ENCODE measurements around the gene COL6A3. TPM values are rescaled to one million over a fixed set of nuclear protein-coding genes. Genes with fewer than 3 reads are reported as not detected.

Gene COL6A3
- total RNA-seq, 1 experiment from 2014 or later, result 0.81 TPM

- H3K36me3 Mint-ChIP-seq (ENCODE audit: insufficient read depth in 1 of 3, low read depth in 3 of 3), result no peaks in the 10 kb centered on the region; a peak in 1 of 7 replicates
- no peak overlapping the region for H2AFZ ChIP-seq (ENCODE audit: low read length)
- H3K4me3 Mint-ChIP-seq, result peak overlapping the region in 1 of 2 experiments; percentile 23; a peak in 2 of 5 replicates
- H3T11ph ChIP-seq (ENCODE audit: low read length), result no peak overlapping the region
- H3K4me1 Mint-ChIP-seq, result peaks cover 3 to 5% of the 10 kb centered on the region in 2 experiments
- H3K27ac Mint-ChIP-seq, result peak overlapping the region in 1 of 3 experiments; percentile 52; a peak in 1 of 7 replicates
- H3K27me3 ChIP-seq (ENCODE audit: insufficient read depth, low read length), result no peaks in the 10 kb centered on the region
- no peak overlapping the region for H2BK20ac ChIP-seq (ENCODE audit: low read depth, low read length, poor library complexity, severe bottlenecking)
- H4K5ac ChIP-seq (ENCODE audit: insufficient read length, low read depth, low read length), result no peak overlapping the region
- no peak overlapping the region for H4K8ac ChIP-seq (replicated peaks; ENCODE audit: insufficient read length, low read depth, low read length)
- DNase-seq, result peak; percentile 90
- no peak overlapping the region for H2BK15ac ChIP-seq (ENCODE audit: low read depth, low read length)
- TF ChIP-seq CTCF (conservative IDR thresholded peaks at IDR 0.05), result peak; percentile 94
- no peak overlapping the region for H2BK120ac ChIP-seq (ENCODE audit: low read depth, low read length, poor library complexity, severe bottlenecking)
- no peak overlapping the region for H3K4ac ChIP-seq (ENCODE audit: low read depth, low read length)
- H2BK12ac ChIP-seq (ENCODE audit: insufficient read length, low read depth, low read length), result no peak overlapping the region
- no peak overlapping the region for H2BK5ac ChIP-seq (ENCODE audit: insufficient read length, low read length)
- no peak overlapping the region for H3K9ac ChIP-seq (ENCODE audit: extremely low read depth, insufficient read length, low read length)
- H3K4me2 ChIP-seq (ENCODE audit: insufficient read depth, insufficient read length, low read length), result peak overlapping the region; percentile 5
- no CpG with 5 or more reads among the region's 23 CpGs for WGBS (ENCODE audit: extremely low coverage, insufficient read length, low lambda C conversion rate)
- no peaks in the 10 kb centered on the region for H3K4me1 ChIP-seq (ENCODE audit: insufficient read depth, low read length)
- H3K27me3 Mint-ChIP-seq (ENCODE audit: low read depth), result peaks cover 76% of the 10 kb centered on the region
- H3K56ac ChIP-seq (ENCODE audit: insufficient read length, low read depth, low read length), result no peak overlapping the region
- H4K91ac ChIP-seq (ENCODE audit: insufficient read length, low read depth, low read length), result no peak overlapping the region
- no peak overlapping the region for H3K18ac ChIP-seq (ENCODE audit: insufficient read length, low read depth, low read length)
- H3K23ac ChIP-seq (ENCODE audit: insufficient read length, low read depth, low read length), result no peak overlapping the region
- H3K79me2 ChIP-seq (ENCODE audit: insufficient read depth, low read length), result no peaks in the 10 kb centered on the region
- H3K9me3 Mint-ChIP-seq, result no peaks in the 10 kb centered on the region; a peak in 1 of 5 replicates
- H3K14ac ChIP-seq (ENCODE audit: insufficient read depth, low read length), result no peak overlapping the region
- H3K23me2 ChIP-seq (ENCODE audit: insufficient read length, low read depth, low read length, poor library complexity, severe bottlenecking), result no peaks in the 10 kb centered on the region
- no peaks in the 10 kb centered on the region for H3K79me1 ChIP-seq (ENCODE audit: insufficient read depth, low read depth, low read length, poor library complexity, severe bottlenecking)
- no peaks in the 10 kb centered on the region for H4K20me1 ChIP-seq (ENCODE audit: control insufficient read depth, insufficient read depth, insufficient read length)
- H3K27ac ChIP-seq (ENCODE audit: insufficient read length, low read depth, low read length), result no peak overlapping the region
- no peaks in the 10 kb centered on the region for H3K9me3 ChIP-seq (ENCODE audit: control insufficient read depth, low read depth, low read length)
- no peak overlapping the region for H2AK5ac ChIP-seq (ENCODE audit: insufficient read length, low read length)
These were observed 7.7 kb upstream of the COL6A3 start for GRCh38 chr2:237421542-237422116.

Data from H9 (cell line).